Stomach smooth muscle (tissue), 2 donors: ENCODE measurements around the gene PSAP.

Experiments used
- H3K27ac ChIP-seq: one replicate; pipeline ENCODE4 v1.7.0; 2013; ENCODE audit warnings: mild to moderate bottlenecking, low read length, inconsistent platforms
- H3K27me3 ChIP-seq, 2 donors: one replicate each; pipeline ENCODE4 v1.7.0; 2013; ENCODE audit warnings: low read length in 2 of 2; ENCODE audit not compliant: insufficient read depth in 2 of 2, control insufficient read depth in 1 of 2
- H3K36me3 ChIP-seq, 2 donors: one replicate each; pipeline ENCODE4 v1.7.0; 2013; ENCODE audit warnings: low read length in 2 of 2; ENCODE audit not compliant: control insufficient read depth in 2 of 2, insufficient read depth in 2 of 2
- H3K4me1 ChIP-seq: one replicate; pipeline ENCODE4 v1.7.0; 2013; ENCODE audit warnings: low read length; ENCODE audit not compliant: control insufficient read depth, insufficient read depth
- H3K4me3 ChIP-seq, 2 donors: one replicate each; pipeline ENCODE4 v1.7.0; 2013; ENCODE audit warnings: low read length in 2 of 2
- H3K9ac ChIP-seq, 2 donors: one replicate each; pipeline ENCODE4 v1.7.0; 2013; ENCODE audit warnings: low read length in 2 of 2, mild to moderate bottlenecking in 1 of 2
- H3K9me3 ChIP-seq, 2 donors: one replicate each; pipeline ENCODE4 v1.7.0; 2013; ENCODE audit warnings: low read length in 2 of 2; ENCODE audit not compliant: control insufficient read depth in 2 of 2
- donor health status: healthy.
- donor health status: Pancreatic carcinoma.

PSAP gene

DNA sequence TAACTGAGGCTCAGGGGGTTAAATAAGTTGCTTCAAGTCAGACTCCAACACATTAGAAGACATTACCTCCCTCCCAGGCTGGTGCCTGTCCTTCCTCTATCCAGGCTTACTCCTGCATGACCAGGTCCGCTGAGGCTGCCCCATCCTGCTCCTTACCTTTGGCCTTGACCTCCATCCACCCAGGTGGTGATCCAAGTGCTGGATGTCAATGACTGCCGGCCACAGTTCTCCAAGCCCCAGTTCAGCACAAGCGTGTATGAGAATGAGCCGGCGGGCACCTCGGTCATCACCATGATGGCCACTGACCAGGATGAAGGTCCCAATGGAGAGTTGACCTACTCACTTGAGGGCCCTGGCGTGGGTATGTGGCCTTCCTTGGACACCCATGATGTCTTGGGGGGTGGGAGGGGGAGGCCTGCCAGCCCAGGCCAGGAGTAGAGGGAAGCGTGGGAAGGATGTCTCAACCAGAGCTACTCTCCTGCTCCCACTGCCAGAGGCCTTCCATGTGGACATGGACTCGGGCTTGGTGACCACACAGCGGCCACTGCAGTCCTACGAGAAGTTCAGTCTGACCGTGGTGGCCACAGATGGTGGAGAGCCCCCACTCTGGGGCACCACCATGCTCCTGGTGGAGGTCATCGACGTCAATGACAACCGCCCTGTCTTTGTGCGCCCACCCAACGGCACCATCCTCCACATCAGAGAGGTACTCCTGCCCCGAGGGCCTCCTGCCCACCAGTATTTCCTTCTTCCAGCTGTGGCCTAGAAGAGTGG, 48.1 kb downstream of the PSAP start:
- no peak overlapping the region for H3K27ac ChIP-seq
- H3K36me3 ChIP-seq = no peaks in the 10 kb centered on the region
- no peak overlapping the region for H3K4me3 ChIP-seq
- no peaks in the 10 kb centered on the region for H3K4me1 ChIP-seq
- no peaks in the 10 kb centered on the region for H3K9me3 ChIP-seq
- no peak overlapping the region for H3K9ac ChIP-seq
- H3K27me3 ChIP-seq = peaks cover 0 to 2% of the 10 kb centered on the region in 2 donors

DNA sequence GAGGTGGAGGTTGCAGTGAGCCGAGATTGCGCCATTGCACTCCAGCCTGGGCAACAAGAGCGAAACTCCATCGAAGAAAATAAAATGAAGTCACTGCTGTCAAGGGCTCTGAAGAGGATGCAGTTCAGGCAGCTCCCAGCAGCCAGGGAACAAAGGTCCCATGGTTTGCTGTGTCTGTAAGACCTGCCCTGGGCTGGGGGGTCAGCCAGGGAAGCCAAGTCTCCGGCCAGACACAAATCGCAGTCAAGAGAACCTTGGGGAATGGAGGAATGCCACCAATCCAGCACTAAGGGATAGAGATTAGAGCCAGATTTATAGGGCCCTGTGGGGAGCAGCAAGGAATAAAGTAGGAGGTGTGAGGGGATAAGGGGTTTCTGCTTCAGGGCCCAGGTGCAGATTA, 48.8 kb downstream of the PSAP start:
- no peaks in the 10 kb centered on the region for H3K9me3 ChIP-seq
- no peaks in the 10 kb centered on the region for H3K36me3 ChIP-seq
- no peak overlapping the region for H3K4me3 ChIP-seq
- H3K27me3 ChIP-seq = peaks cover 0 to 2% of the 10 kb centered on the region in 2 donors
- H3K27ac ChIP-seq = no peak overlapping the region
- no peaks in the 10 kb centered on the region for H3K4me1 ChIP-seq
- H3K9ac ChIP-seq = no peak overlapping the region

DNA sequence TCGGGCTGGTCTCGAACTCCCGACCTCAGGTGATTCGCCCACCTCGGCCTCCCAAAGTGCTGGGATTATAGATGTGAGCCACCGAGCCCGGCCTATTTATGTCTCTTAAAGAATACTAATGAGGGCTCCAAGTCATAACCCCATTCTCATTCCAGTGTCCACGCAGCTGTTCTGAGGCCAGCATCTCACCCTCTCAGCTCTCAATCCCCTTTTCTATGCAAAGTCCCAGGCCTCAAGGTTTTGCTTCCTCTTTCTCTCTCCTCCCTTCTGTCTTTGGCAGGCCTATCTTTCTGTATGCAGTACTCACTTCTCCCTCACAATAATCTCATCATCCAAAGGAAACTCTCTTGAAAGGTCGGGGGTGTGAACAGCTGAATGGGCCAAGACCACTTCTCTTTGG, 49.7 kb downstream of the PSAP start:
- H3K4me3 ChIP-seq = no peak overlapping the region
- no peak overlapping the region for H3K9ac ChIP-seq
- H3K27me3 ChIP-seq = no peaks in the 10 kb centered on the region
- no peaks in the 10 kb centered on the region for H3K36me3 ChIP-seq
- no peaks in the 10 kb centered on the region for H3K4me1 ChIP-seq
- H3K9me3 ChIP-seq = no peaks in the 10 kb centered on the region
- H3K27ac ChIP-seq = no peak overlapping the region

DNA sequence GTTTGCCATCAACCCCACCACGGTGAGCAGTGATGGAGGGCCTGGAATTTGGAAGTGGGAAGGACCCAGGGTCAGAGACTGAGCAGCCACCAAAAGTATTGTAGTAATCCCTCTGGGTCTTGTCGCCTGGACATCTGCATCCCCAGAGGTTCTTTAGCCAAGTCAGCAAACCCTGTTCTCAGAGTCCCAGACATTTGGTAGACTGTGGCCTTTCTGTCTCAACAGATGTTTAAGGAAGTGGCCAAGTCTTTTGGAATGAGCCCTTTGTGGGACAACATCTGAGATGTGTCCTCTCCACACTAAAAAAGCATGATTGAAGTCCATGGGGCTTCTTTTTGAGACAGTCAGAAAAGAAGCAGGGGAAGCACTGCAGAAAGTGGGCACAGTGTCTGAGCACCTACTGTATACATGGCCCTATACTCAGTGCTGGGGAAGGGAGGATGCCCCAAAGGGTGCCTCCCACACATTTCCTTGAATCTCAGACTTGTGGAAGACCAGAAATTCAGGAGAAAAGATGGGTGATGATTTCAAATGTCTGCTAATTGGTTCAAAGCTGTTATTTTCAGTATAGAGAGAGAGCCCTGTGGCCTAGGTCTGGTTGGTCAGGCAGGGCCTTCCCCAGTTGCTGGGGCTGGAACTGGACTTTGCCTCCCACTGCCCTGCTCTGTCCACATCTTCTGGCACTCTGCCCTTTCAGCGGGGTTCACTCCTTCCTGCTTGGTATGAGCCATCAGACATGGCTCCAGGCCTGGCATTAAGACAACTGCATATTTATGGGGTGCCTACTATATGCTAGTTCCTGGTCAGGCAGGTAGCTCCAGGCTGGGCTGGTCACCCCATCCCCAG, 51.2 kb downstream of the PSAP start:
- Histone ChIP-seq H3K36me3 (no peaks in the 10 kb centered on the region), H3K4me1 (no peaks in the 10 kb centered on the region), H3K9me3 (no peaks in the 10 kb centered on the region), H3K27me3 (no peaks in the 10 kb centered on the region), H3K9ac (no peak overlapping the region), H3K4me3 (no peak overlapping the region), H3K27ac (no peak overlapping the region)

DNA sequence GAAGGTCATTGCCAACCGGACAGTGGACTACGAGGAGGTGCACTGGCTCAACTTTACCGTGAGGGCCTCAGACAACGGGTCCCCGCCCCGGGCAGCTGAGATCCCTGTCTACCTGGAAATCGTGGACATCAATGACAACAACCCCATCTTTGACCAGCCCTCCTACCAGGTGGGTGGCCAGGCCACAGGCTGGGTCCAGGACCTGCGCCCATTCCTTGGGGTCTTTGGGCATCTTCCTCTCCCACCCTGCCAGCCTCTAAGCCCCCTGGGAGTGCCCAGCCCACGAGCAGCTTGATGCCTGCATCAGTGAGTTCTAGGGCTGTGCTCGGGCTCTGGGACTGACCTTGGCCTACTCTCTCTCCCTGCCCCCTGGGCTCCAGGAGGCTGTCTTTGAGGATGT, 51.9 kb downstream of the PSAP start:
- no peak overlapping the region for H3K4me3 ChIP-seq
- H3K36me3 ChIP-seq = no peaks in the 10 kb centered on the region
- no peaks in the 10 kb centered on the region for H3K4me1 ChIP-seq
- no peaks in the 10 kb centered on the region for H3K27me3 ChIP-seq
- H3K9me3 ChIP-seq = no peaks in the 10 kb centered on the region
- no peak overlapping the region for H3K9ac ChIP-seq
- H3K27ac ChIP-seq = no peak overlapping the region

DNA sequence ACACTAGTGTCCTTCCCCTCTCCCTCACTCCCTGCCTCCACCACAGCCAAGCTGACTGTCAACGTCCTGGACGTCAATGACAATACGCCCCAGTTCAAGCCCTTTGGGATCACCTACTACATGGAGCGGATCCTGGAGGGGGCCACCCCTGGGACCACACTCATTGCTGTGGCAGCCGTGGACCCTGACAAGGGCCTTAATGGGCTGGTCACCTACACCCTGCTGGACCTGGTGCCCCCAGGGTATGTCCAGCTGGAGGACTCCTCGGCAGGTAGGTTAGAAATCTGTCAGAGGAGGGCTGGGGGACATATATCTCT, 52.8 kb downstream of the PSAP start:
- H3K27me3 ChIP-seq = no peaks in the 10 kb centered on the region
- no peak overlapping the region for H3K27ac ChIP-seq
- no peaks in the 10 kb centered on the region for H3K9me3 ChIP-seq
- H3K4me3 ChIP-seq = no peak overlapping the region
- H3K4me1 ChIP-seq = no peaks in the 10 kb centered on the region
- no peak overlapping the region for H3K9ac ChIP-seq
- no peaks in the 10 kb centered on the region for H3K36me3 ChIP-seq

DNA sequence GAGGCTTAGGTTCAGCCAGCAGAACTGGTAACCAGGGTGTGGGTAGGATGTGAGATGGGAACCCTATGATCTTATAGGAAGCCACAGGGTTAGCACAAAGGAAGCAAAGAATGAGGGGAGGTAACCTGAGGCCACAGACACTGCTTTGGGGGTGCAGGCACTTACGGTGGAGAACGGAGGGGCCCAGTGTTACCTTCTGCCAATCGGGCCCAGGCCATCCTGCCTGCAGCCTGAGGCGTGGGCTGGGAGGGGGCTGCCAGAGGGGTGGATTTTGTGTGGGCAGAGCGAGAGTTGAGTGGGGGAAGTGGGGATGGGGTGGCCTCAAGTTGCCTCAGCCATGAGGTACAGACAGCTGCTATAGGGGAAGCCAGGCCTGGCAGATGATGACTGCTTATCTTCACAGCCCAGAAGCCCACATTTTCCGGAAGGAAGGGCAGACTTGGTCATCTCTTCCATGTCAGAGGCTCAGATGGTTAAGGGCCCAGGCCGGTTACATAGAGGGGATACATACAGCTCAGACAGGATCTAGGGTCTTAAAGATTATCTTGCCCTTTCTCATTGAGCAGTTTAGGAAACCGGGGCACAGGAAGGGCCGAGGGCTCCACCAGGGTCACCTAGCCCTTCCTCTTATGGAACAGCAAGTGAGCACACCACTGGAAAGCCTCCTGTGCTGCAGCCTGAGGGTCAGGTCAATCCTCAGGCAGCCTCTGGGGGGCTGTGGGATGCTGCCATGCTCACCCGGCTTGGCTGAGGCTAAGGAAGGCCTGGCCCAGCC, 53.3 kb downstream of the PSAP start:
- Histone ChIP-seq H3K36me3 (no peaks in the 10 kb centered on the region), H3K4me3 (no peak overlapping the region), H3K4me1 (no peaks in the 10 kb centered on the region), H3K9ac (no peak overlapping the region), H3K9me3 (no peaks in the 10 kb centered on the region), H3K27ac (no peak overlapping the region), H3K27me3 (no peaks in the 10 kb centered on the region)

DNA sequence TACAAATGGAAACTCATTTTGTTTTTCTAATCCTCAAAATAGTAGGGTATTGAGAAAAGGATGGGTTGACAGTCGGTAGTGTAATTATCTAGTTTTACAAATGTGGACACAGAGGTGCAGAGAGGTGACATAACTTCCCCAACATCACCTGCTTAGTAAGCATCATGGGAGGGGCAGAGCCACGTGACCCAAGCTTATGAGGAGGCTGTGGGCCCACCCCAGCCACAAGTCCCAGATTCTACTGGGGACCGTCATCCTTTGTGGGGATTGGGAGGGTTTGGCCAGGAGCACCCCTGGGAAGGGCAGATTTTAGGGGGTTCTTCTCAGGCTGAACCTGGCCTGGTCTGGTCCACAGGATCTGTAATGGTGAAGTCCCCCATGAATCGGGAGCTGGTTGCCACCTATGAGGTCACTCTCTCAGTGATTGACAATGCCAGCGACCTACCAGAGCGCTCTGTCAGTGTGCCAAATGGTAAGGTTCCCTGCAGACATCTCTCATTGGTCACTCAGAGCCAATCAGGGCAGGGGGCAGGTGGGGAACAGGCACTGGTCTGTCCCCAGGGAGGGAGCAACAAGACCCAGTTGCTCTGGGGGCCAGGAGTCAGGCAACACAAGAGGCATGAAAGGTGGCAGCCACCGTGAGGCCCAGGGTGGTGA, 54.2 kb downstream of the PSAP start:
- no peaks in the 10 kb centered on the region for H3K36me3 ChIP-seq

DNA sequence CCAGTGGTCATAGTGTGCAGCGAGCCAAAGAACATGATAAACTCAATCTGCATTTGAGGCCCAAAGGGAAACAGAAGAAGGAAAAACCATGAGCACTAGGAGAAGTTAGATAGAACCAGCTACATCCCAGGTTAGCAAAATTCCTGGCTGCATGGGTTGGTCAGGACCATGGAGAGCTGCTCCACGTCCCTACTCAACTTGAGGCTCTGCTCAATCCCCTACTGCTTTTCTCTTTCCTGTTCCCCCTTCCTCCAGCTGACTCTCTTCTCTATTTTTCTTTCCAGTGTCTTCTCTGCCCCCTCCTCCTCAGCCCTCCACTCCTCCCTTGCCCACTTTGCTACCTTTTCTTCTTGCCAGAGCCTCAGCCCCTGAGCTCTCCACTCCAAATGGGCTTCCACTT, 55.8 kb downstream of the PSAP start:
- Histone ChIP-seq H3K27ac (no peak overlapping the region), H3K4me1 (no peaks in the 10 kb centered on the region), H3K27me3 (no peaks in the 10 kb centered on the region), H3K9me3 (no peaks in the 10 kb centered on the region), H3K9ac (no peak overlapping the region), H3K36me3 (no peaks in the 10 kb centered on the region), H3K4me3 (no peak overlapping the region)

More for the DNA sequence above, 54.2 kb downstream of the PSAP start:
- Histone ChIP-seq H3K9ac (no peak overlapping the region), H3K27ac (no peak overlapping the region), H3K4me1 (no peaks in the 10 kb centered on the region), H3K4me3 (no peak overlapping the region), H3K27me3 (no peaks in the 10 kb centered on the region), H3K9me3 (no peaks in the 10 kb centered on the region)

DNA sequence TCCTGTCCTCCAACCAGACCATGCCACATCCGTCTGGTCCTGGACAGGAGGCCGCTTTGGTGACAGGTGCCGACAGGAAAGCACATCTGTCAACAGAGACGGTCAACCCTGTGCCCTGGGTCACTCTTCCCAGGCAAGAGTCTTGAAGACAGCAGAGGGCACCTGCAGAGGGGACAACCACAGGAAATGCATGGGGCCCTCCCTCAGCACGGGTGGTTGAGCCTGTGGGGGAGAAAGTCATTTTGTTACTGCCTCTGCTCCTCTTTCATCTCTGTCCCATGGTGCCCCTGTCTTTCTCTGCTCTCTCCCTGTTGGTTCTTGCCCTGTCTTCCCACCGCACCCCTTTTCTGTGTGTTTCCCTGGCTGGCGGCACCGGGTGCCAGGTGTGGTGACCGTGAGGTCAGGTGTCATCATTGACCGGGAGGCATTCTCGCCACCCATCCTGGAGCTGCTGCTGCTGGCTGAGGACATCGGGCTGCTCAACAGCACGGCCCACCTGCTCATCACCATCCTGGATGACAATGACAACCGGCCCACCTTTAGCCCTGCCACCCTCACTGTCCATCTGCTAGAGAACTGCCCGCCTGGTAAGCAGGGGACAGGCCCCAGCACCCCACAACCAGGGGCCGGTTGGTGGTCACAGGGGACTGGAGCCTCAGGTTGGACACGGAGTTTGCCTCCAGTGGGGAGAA, 60.2 kb downstream of the PSAP start:
- H3K36me3 ChIP-seq = no peaks in the 10 kb centered on the region
- H3K27me3 ChIP-seq = no peaks in the 10 kb centered on the region
- no peak overlapping the region for H3K4me3 ChIP-seq
- no peak overlapping the region for H3K27ac ChIP-seq
- H3K9ac ChIP-seq = no peak overlapping the region
- H3K4me1 ChIP-seq = no peaks in the 10 kb centered on the region
- no peaks in the 10 kb centered on the region for H3K9me3 ChIP-seq
